ENCODE measurements around the gene TRMT1.

TRMT1 gene

GRCh38 chr19:13090511-13091231 lies 25.9 kb downstream of the TRMT1 start:
- DNase-seq (ENCODE audit: low read depth), result no peak

- DNase-seq (ENCODE audit: low read depth), result no peak
These were observed 26.6 kb downstream of the TRMT1 start for GRCh38 chr19:13089857-13090507.

- no peak for DNase-seq (ENCODE audit: low read depth)
These were observed 27.2 kb downstream of the TRMT1 start for GRCh38 chr19:13089139-13089856.

GRCh38 chr19:13087795-13088537 lies 28.6 kb downstream of the TRMT1 start:
- DNase-seq (ENCODE audit: low read depth), result no peak

GRCh38 chr19:13087295-13087694 lies 29.2 kb downstream of the TRMT1 start:
- DNase-seq (ENCODE audit: low read depth), result no peak

- no peak for DNase-seq (ENCODE audit: low read depth)
These were observed 30.2 kb downstream of the TRMT1 start for GRCh38 chr19:13086341-13086740.

GRCh38 chr19:13085666-13086065 lies 30.9 kb downstream of the TRMT1 start:
- no peak for DNase-seq (ENCODE audit: low read depth)

GRCh38 chr19:13083627-13084026 lies 32.9 kb downstream of the TRMT1 start:
- DNase-seq (ENCODE audit: low read depth), result no peak

GRCh38 chr19:13083008-13083404 lies 33.5 kb downstream of the TRMT1 start:
- no peak for DNase-seq (ENCODE audit: low read depth)

GRCh38 chr19:13082192-13083007 lies 34.1 kb downstream of the TRMT1 start:
- no peak for DNase-seq (ENCODE audit: low read depth)

- no peak for DNase-seq (ENCODE audit: low read depth)
These were observed 37.0 kb downstream of the TRMT1 start for GRCh38 chr19:13079542-13079986.

GRCh38 chr19:13078897-13079541 lies 37.5 kb downstream of the TRMT1 start:
- DNase-seq (ENCODE audit: low read depth), result no peak

- DNase-seq (ENCODE audit: low read depth), result no peak
These were observed 38.2 kb downstream of the TRMT1 start for GRCh38 chr19:13078381-13078780.

GRCh38 chr19:13077240-13077639 lies 39.3 kb downstream of the TRMT1 start:
- no peak for DNase-seq (ENCODE audit: low read depth)

GRCh38 chr19:13076787-13077186 lies 39.8 kb downstream of the TRMT1 start:
- no peak for DNase-seq (ENCODE audit: low read depth)

- no peak for DNase-seq (ENCODE audit: low read depth)
These were observed 40.2 kb downstream of the TRMT1 start for GRCh38 chr19:13076320-13076719.

- DNase-seq (ENCODE audit: low read depth), result no peak
These were observed 42.2 kb downstream of the TRMT1 start for GRCh38 chr19:13074378-13074777.

- DNase-seq (ENCODE audit: low read depth), result no peak
These were observed 43.3 kb downstream of the TRMT1 start for GRCh38 chr19:13073263-13073662.

- DNase-seq (ENCODE audit: low read depth), result no peak
These were observed 44.2 kb downstream of the TRMT1 start for GRCh38 chr19:13072188-13072908.

All from HS-5 (cell line).